T-helper 1 cell treated with Interleukin-12 subunit alpha and Interleukin-12 subunit beta and Interleukin-4 antibody, amounts not matched to agents 30 μg/mL and 1 μg/mL, for 36 hours (primary cell): Measurements from ENCODE around the gene BMAL1.
"Not testable (repeated sequence)": the region's sequence is repeated elsewhere in the genome, so short reads cannot be mapped to it uniquely, and the experiment has no call there.

ENCODE experiments used
- H3K27ac Mint-ChIP-seq: one replicate; pipeline ENCODE4 v1.8.0; 2021; ENCODE audit warnings: mild to moderate bottlenecking, mixed read lengths
- H3K27me3 Mint-ChIP-seq: one replicate; pipeline ENCODE4 v1.8.0; 2021; ENCODE audit warnings: low read depth, mixed read lengths
- H3K36me3 Mint-ChIP-seq: one replicate; pipeline ENCODE4 v1.8.0; 2021; ENCODE audit warnings: low read depth, mixed read lengths
- H3K4me1 Mint-ChIP-seq: one replicate; pipeline ENCODE4 v1.8.0; 2021; ENCODE audit warnings: low read depth, mixed read lengths
- H3K4me3 Mint-ChIP-seq: one replicate; pipeline ENCODE4 v1.8.0; 2021; ENCODE audit warnings: mild to moderate bottlenecking, moderate library complexity, mixed read lengths
- H3K9me3 Mint-ChIP-seq: one replicate; pipeline ENCODE4 v1.8.0; 2021; ENCODE audit warnings: mixed read lengths

Gene BMAL1

GRCh38 chr11:13423372-13423771 is 145.8 kb downstream of the BMAL1 start:
- no peak overlapping the region for H3K27ac Mint-ChIP-seq
- no peaks in the 10 kb centered on the region for H3K4me1 Mint-ChIP-seq
- H3K36me3 Mint-ChIP-seq = peaks cover 18% of the 10 kb centered on the region
- H3K27me3 Mint-ChIP-seq = no peaks in the 10 kb centered on the region
- peaks cover 17% of the 10 kb centered on the region for H3K9me3 Mint-ChIP-seq
- H3K4me3 Mint-ChIP-seq = no peak overlapping the region

- Mint-ChIP-seq H3K9me3 (peaks cover 20% of the 10 kb centered on the region), H3K4me1 (no peaks in the 10 kb centered on the region), H3K27me3 (no peaks in the 10 kb centered on the region), H3K4me3 (no peak overlapping the region), H3K36me3 (peaks cover 27% of the 10 kb centered on the region), H3K27ac (no peak overlapping the region)
Measured at GRCh38 chr11:13427440-13427839, 149.8 kb downstream of the BMAL1 start.

GRCh38 chr11:13429288-13429687 is 151.7 kb downstream of the BMAL1 start:
- H3K27ac Mint-ChIP-seq = no peak overlapping the region
- H3K9me3 Mint-ChIP-seq = peaks cover 20% of the 10 kb centered on the region
- peaks cover 27% of the 10 kb centered on the region for H3K36me3 Mint-ChIP-seq
- H3K27me3 Mint-ChIP-seq = no peaks in the 10 kb centered on the region
- peaks cover 3% of the 10 kb centered on the region for H3K4me1 Mint-ChIP-seq
- H3K4me3 Mint-ChIP-seq = no peak overlapping the region

GRCh38 chr11:13429836-13430235 is 152.2 kb downstream of the BMAL1 start:
- Mint-ChIP-seq H3K27ac (no peak overlapping the region), H3K4me1 (peaks cover 8% of the 10 kb centered on the region), H3K9me3 (peaks cover 20% of the 10 kb centered on the region), H3K27me3 (no peaks in the 10 kb centered on the region), H3K36me3 (peaks cover 23% of the 10 kb centered on the region), H3K4me3 (no peak overlapping the region)

- Mint-ChIP-seq H3K4me3 (no peak overlapping the region), H3K36me3 (peaks cover 17% of the 10 kb centered on the region), H3K4me1 (peaks cover 15% of the 10 kb centered on the region), H3K27ac (no peak overlapping the region), H3K9me3 (peaks cover 2% of the 10 kb centered on the region), H3K27me3 (no peaks in the 10 kb centered on the region)
Measured at GRCh38 chr11:13433437-13433836, 155.8 kb downstream of the BMAL1 start.

- Mint-ChIP-seq H3K36me3 (peaks cover 11% of the 10 kb centered on the region), H3K4me1 (peaks cover 15% of the 10 kb centered on the region), H3K27me3 (no peaks in the 10 kb centered on the region), H3K9me3 (no peaks in the 10 kb centered on the region), H3K27ac (no peak overlapping the region), H3K4me3 (no peak overlapping the region)
Measured at GRCh38 chr11:13434247-13435205, 156.9 kb downstream of the BMAL1 start.

- H3K27ac Mint-ChIP-seq, H3K27me3 Mint-ChIP-seq, H3K4me3 Mint-ChIP-seq, H3K9me3 Mint-ChIP-seq, H3K36me3 Mint-ChIP-seq: not testable (repeated sequence)
- H3K4me1 Mint-ChIP-seq = peaks cover 15% of the 10 kb centered on the region
Measured at GRCh38 chr11:13436836-13437235, 159.2 kb downstream of the BMAL1 start.
